HG03558 (cell line): ENCODE results near the gene MOG.
"Not testable (repeated sequence)": the region's sequence is repeated elsewhere in the genome, so short reads cannot be mapped to it uniquely, and the experiment has no call there.

ENCODE experiments used
- ATAC-seq: cut with Tn5 transposase; IDR thresholded peaks from one replicate; pipeline ENCODE4 v1.9.1; 2021; ENCODE audit warnings: moderate number of reproducible peaks; ENCODE audit not compliant: unreplicated experiment; ENCODE audit errors: extremely low read depth

Gene MOG

DNA sequence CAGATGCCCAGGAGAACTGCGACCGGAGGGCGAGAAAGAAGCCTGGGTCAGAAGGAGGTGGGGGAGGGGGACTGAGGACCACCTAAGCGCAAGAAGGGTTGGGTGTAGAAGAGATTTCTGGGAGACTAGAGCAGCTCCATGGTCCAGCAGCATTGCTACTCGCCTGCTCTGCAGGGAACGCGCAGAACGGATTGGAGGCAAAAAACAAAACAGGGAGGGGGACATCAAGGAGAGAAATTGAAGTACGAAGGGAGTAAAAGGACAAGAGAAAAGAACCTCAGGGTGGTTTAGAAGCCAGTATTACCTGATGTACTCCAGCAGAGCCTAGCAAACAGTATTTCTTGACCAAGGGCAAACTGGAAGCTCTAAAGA is 23.4 kb upstream of the MOG start:
- ATAC-seq = no peak

- ATAC-seq = no peak
Measured at GRCh38 chr6:29637247-29637646, 19.6 kb upstream of the MOG start.

- no peak for ATAC-seq
Measured at GRCh38 chr6:29641430-29642148, 15.3 kb upstream of the MOG start.

DNA sequence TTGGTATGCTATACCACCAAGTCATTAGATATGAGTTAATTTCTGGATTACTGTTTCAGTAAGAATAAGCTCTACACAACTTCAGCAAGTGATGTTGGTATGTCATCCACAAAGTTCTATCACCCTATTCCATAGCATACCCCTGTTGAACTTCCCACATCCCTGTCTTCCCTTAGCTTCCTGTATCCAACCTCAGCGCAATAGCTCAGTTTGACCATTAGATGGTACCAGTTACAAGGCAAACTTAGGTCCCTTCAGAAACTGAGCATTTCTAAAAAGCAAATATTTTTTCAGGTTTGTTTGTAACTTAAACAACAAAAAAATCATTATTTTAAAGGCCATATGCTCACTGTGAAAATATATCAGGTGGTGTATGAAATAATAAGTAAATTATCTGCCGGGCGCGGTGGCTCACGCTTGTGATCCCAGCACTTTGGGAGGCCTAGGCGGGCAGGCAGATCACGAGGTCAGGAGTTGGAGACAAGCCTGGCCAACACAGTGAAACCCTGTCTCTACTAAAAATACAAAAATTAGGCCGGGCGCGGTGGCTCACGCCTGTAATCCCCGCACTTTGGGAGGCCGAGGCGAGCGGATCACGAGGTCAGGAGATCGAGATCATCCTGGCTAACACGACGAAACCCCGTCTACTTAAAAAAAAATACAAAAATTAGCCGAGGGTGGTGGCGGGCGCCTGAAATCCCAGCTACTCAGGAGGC is 8.8 kb upstream of the MOG start:
- no peak for ATAC-seq

DNA sequence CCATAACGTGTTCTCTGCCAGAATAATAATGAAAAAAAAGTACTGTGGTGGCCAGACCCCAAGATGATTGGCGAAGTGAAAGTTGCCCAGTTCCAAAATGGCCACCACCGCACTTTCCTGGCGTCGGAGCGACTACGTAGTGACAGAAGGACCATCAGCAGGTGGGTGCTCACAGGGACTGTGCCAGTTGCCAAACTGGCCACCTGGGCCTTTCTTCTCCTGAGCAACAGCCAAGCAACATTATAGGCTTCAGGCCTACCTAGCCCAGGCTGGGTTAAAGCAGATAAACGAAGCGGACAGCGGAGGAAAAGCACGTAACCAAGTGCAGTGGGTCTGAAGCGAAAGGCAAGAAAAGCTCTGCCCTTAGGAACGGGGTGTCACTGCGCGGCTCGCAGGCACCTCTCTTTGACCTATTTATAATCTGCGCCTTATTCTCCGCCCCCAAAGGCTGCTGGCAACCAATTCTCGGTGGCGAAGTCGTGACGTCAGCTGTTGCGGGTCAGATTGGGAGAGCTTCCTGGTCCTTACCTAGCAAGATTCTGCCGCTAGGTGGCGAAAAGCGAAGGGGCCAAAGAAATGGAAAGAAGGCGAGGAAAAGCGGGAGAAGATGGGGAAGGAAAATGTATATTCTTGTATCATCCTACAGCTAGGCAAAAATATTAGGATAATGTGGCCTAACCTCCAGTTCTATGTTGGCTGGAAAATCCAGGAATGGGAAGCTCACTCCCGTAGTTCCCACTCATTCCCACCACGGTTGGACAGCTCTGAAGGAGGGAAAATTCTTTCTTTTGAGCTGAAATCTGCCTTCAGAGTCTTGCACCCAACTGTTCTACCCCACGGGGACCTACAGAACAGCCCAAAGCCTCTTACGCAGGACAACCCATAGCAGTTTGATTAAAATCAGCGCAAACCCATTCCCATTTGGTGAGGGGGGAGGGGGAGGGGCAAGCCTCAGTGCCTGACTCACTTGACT is 6.9 kb upstream of the MOG start:
- ATAC-seq = peak; percentile 83

- no peak for ATAC-seq
Measured at GRCh38 chr6:29651413-29652197, 5.3 kb upstream of the MOG start.

DNA sequence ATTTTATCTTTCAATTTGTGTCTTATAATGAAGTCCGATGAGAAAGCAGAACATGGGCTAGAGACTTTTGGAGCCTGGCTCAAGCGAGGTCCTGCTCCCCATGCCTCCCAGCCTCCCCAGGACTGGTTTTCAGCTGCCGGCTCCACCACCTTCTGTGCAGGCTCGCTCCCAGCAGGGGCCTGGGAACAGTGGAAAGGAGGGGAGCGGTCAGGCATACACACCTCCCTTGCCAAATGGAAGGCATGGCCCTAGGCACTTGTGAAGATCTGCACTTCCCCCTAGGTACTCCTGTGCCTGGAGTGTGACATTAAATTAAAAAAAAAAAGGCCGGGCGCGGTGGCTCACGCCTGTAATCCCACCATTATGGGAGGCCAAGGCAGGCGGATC is 4.7 kb upstream of the MOG start:
- no peak for ATAC-seq

- no peak for ATAC-seq
Measured at GRCh38 chr6:29653452-29654038, 3.3 kb upstream of the MOG start.

- ATAC-seq = no peak
Measured at GRCh38 chr6:29655658-29656057, 1.2 kb upstream of the MOG start.

- no peak for ATAC-seq
Measured at GRCh38 chr6:29656157-29656556, 735 bp upstream of the MOG start.

DNA sequence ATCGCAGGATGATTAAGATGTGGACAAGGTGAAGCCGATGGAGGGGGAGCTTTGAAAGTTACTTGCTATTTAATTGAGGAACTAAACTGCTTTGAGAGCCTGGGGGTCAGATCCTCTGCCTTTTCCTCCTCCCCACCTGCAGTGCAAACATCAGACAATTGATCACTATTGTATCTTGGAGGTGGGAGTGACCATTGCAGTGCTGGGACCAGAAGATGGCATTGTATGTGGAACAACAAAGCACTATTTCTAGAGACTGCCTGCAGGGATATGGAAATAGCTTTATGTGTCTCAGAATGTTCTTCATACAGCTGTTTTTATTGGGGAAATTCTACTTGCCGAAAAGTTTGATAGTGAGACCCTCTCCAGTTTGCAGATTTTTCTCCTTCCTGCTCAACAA is 4.2 kb downstream of the MOG start:
- ATAC-seq = no peak

- ATAC-seq = not testable (repeated sequence)
Measured at GRCh38 chr6:29661502-29662141, 4.7 kb downstream of the MOG start.

- no peak for ATAC-seq
Measured at GRCh38 chr6:29663300-29664042, 6.6 kb downstream of the MOG start.

DNA sequence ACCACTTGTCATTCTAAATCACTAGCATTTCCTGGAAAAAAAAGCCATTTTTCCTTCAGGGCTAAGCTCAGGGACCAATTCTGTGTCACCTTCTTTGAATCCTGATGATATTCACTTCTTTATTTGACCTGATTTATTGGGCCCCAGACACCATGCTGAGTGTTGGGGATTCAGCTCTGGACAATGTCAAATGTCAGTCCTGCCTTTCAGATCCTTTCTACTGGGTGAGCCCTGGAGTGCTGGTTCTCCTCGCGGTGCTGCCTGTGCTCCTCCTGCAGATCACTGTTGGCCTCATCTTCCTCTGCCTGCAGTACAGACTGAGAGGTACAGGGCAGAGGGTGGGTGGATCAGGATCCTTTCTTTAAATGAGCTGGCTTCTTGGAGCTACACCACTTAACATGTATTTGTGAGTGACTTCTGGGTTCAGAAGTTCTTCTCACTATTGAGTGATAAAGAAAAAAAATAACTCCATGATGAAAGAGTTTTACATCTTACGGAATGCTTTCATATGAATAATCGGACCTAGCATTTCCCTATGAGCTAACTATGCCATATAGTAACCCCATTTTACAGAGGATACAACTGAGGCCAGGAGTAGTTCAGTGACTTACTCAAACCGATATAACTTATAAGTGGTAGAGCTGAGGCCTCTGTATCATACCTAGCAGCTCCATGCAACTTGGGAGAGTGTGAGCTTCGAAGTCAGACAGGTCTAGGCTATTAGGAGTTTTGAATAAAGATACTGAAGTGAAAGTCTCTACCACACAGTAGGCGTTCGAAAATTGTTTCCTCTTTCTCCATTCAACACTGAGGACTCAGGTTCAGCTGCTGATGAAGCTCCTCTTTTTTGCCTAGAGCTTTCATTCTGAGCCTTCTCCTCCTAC is 9.3 kb downstream of the MOG start:
- ATAC-seq = no peak

DNA sequence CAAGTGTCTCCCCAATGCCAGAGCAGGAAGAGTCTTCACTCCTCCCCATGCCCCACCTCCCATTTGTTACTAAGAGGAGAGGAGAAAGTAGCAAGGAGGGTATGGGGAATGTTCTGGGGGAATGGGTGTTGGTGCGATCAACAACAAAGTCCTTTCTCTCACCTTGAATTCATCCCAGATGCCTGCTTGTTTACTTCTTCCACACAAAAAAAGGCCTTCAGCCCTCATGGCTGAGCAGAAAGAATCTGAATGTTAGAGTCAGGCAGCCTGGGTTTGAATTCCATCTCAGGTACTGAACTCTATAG is 9.9 kb downstream of the MOG start:
- no peak for ATAC-seq

- no peak for ATAC-seq
Measured at GRCh38 chr6:29667158-29667557, 10.3 kb downstream of the MOG start.

DNA sequence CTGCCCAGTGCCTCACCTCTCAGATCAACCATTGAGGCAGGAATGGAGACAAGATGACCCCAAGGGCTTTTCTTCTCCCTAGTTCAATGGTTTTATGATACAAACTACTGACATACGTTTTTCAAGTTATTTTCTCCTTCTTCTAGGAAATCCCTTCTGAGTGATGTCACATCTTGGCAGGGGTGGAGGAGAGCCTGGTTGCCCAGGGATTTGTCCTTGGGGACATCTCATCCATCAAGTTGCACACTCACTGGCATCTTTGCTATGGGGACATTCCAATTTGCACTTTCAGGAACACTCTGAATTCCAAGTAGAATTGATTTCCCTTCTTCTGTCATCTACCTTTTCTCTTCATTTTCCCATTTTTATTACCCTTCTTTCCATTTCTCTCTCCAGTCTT is 14.1 kb downstream of the MOG start:
- ATAC-seq = no peak

- ATAC-seq = not testable (repeated sequence)
Measured at GRCh38 chr6:29672116-29672515, 15.2 kb downstream of the MOG start.
